Mesenchymal stem cell (in vitro differentiated cells and primary cell): Measurements from ENCODE around the gene DNAJC13.
"Not testable (repeated sequence)": the region's sequence is repeated elsewhere in the genome, so short reads cannot be mapped to it uniquely, and the experiment has no call there.

Experiments used
- DNase-seq: peaks from one replicate; pipeline ENCODE4 v3.0.0-alpha.2; 2013
- H2AFZ ChIP-seq: one replicate; pipeline ENCODE4 v1.6.1; 2013; ENCODE audit warnings: low read depth, mild to moderate bottlenecking, control low read depth, inconsistent platforms, low read length, moderate library complexity
- H2AK5ac ChIP-seq: 2 replicates; pipeline ENCODE4 v1.6.1; 2013; ENCODE audit warnings: low read length, moderate library complexity, mild to moderate bottlenecking, inconsistent platforms; ENCODE audit not compliant: severe bottlenecking
- H2BK120ac ChIP-seq: one replicate; pipeline ENCODE4 v1.6.1; 2013; ENCODE audit warnings: low read depth, mild to moderate bottlenecking, inconsistent platforms, low read length, moderate library complexity
- H2BK12ac ChIP-seq, 2 experiments: one replicate each; pipeline ENCODE4 v1.6.1; 2013; ENCODE audit warnings: inconsistent platforms in 2 of 2, low read length in 2 of 2, mild to moderate bottlenecking in 2 of 2, moderate library complexity in 2 of 2, control low read depth in 1 of 2
- H2BK15ac ChIP-seq: one replicate; pipeline ENCODE4 v1.6.1; 2013; ENCODE audit warnings: mild to moderate bottlenecking, low read depth, inconsistent platforms; ENCODE audit not compliant: poor library complexity, severe bottlenecking
- H2BK5ac ChIP-seq: 2 replicates; pipeline ENCODE4 v1.6.1; 2013; ENCODE audit warnings: low read depth, mild to moderate bottlenecking, low read length, control low read depth, inconsistent platforms; ENCODE audit not compliant: poor library complexity, severe bottlenecking
- H3K14ac ChIP-seq, 2 experiments: one replicate each; pipeline ENCODE4 v1.6.1; 2013; ENCODE audit warnings: inconsistent platforms in 2 of 2, low read length in 2 of 2, control low read depth in 1 of 2, mild to moderate bottlenecking in 1 of 2, moderate library complexity in 1 of 2
- H3K18ac ChIP-seq, 2 experiments: one replicate each; pipeline ENCODE4 v1.6.1; 2013; ENCODE audit warnings: inconsistent platforms in 2 of 2, low read length in 2 of 2, control low read depth in 1 of 2, low read depth in 1 of 2, mild to moderate bottlenecking in 1 of 2
- H3K23ac ChIP-seq, 2 experiments: one replicate each; pipeline ENCODE4 v1.6.1; 2013; ENCODE audit warnings: inconsistent platforms in 2 of 2, low read length in 2 of 2, mild to moderate bottlenecking in 2 of 2, moderate library complexity in 2 of 2, control low read depth in 1 of 2
- H3K27ac ChIP-seq: 2 replicates; pipeline ENCODE4 v1.5.1; 2013; ENCODE audit warnings: mild to moderate bottlenecking, moderate library complexity, low read length, control low read depth, inconsistent platforms; ENCODE audit not compliant: poor library complexity, severe bottlenecking
- H3K27me3 ChIP-seq, 2 experiments: 2 replicates each; pipeline versions ENCODE4 v1.6.1 to v1.7.0; 2013; ENCODE audit warnings: low read length in 2 of 2, mild to moderate bottlenecking in 2 of 2, moderate library complexity in 2 of 2, control low read depth in 1 of 2, inconsistent platforms in 1 of 2; ENCODE audit not compliant: control insufficient read depth in 1 of 2, insufficient read depth in 1 of 2
- H3K36me3 ChIP-seq, 2 experiments: 2 replicates each; pipeline versions ENCODE4 v1.6.1 to v1.7.0; 2013; ENCODE audit warnings: low read length in 2 of 2, control low read depth in 1 of 2, inconsistent platforms in 1 of 2, low read depth in 1 of 2, mild to moderate bottlenecking in 1 of 2; ENCODE audit not compliant: insufficient read depth in 2 of 2, control insufficient read depth in 1 of 2
- H3K4ac ChIP-seq, 2 experiments: one replicate each; pipeline ENCODE4 v1.6.1; 2013; ENCODE audit warnings: inconsistent platforms in 2 of 2, low read length in 2 of 2, mild to moderate bottlenecking in 2 of 2, moderate library complexity in 2 of 2, control low read depth in 1 of 2, low read depth in 1 of 2
- H3K4me1 ChIP-seq: 2 replicates; pipeline ENCODE4 v1.6.1; 2013; ENCODE audit warnings: low read depth, low read length, control low read depth; ENCODE audit not compliant: control insufficient read depth, insufficient read depth
- H3K4me2 ChIP-seq: 2 replicates; pipeline ENCODE4 v1.6.1; 2013; ENCODE audit warnings: low read length, mild to moderate bottlenecking, inconsistent platforms; ENCODE audit not compliant: poor library complexity, severe bottlenecking
- H3K4me3 ChIP-seq, 2 experiments: 2 replicates each; pipeline versions ENCODE4 v1.5.1 to v1.7.0; 2013; ENCODE audit warnings: low read length in 2 of 2, mild to moderate bottlenecking in 2 of 2, control low read depth in 1 of 2, low read depth in 1 of 2; ENCODE audit not compliant: insufficient read depth in 1 of 2
- H3K79me1 ChIP-seq: replicated peaks from 2 replicates; pipeline ENCODE4 v1.6.1; 2013; ENCODE audit warnings: mild to moderate bottlenecking, control low read depth, low read length, inconsistent platforms; ENCODE audit not compliant: poor library complexity, severe bottlenecking
- H3K9ac ChIP-seq: 2 replicates; pipeline ENCODE4 v1.7.0; 2013; ENCODE audit warnings: mild to moderate bottlenecking, low read length, moderate library complexity
- H3K9me3 ChIP-seq: 2 replicates; pipeline ENCODE4 v1.7.0; 2013; ENCODE audit warnings: mild to moderate bottlenecking, low read length; ENCODE audit not compliant: control insufficient read depth
- H4K8ac ChIP-seq: one replicate; pipeline ENCODE4 v1.6.1; 2013; ENCODE audit warnings: inconsistent platforms, mild to moderate bottlenecking, low read length, moderate library complexity
- H4K91ac ChIP-seq: one replicate; pipeline ENCODE4 v1.6.1; 2013; ENCODE audit warnings: mild to moderate bottlenecking, low read length, inconsistent platforms
- WGBS: methylation state at CpG from one replicate; pipeline ENCODE4 v1.1.7; 2013; ENCODE audit warnings: mixed read lengths; 5-methylcytosine and 5-hydroxymethylcytosine counted together

The DNAJC13 gene

GRCh38 chr3:132555306-132556035, 138.2 kb downstream of the DNAJC13 start:
- H2AFZ ChIP-seq: no peak overlapping the region

GRCh38 chr3:132556036-132556386, 138.7 kb downstream of the DNAJC13 start:
- H3K36me3 ChIP-seq: peaks cover 7 to 26% of the 10 kb centered on the region in 2 experiments
- not testable (repeated sequence) for H3K4me2 ChIP-seq, H3K23ac ChIP-seq, H2AFZ ChIP-seq, H3K9me3 ChIP-seq, H2BK120ac ChIP-seq, H2BK15ac ChIP-seq, H3K9ac ChIP-seq, H3K18ac ChIP-seq, H2BK5ac ChIP-seq, H3K27me3 ChIP-seq, DNase-seq, H2AK5ac ChIP-seq, H3K4me3 ChIP-seq, H3K27ac ChIP-seq, H3K14ac ChIP-seq, H3K4ac ChIP-seq, H4K8ac ChIP-seq, H2BK12ac ChIP-seq, H3K4me1 ChIP-seq, H3K79me1 ChIP-seq, H4K91ac ChIP-seq
- 96% methylated on average over 3 of the region's 3 CpGs for WGBS

More at GRCh38 chr3:132555306-132556035, 138.2 kb downstream of the DNAJC13 start:
- Histone ChIP-seq H3K4me1 (peaks cover 10% of the 10 kb centered on the region), H3K36me3 (peaks cover 7 to 21% of the 10 kb centered on the region in 2 experiments), H3K4me2 (no peak overlapping the region), H2AK5ac (no peak overlapping the region), H3K27me3 (no peaks in the 10 kb centered on the region), H4K8ac (peak overlapping the region; percentile 47), H2BK15ac (no peak overlapping the region), H3K9ac (no peak overlapping the region), H4K91ac (no peak overlapping the region), H3K23ac (no peak overlapping the region), H2BK5ac (no peak overlapping the region), H3K4ac (no peak overlapping the region), H2BK120ac (no peak overlapping the region), H3K9me3 (no peaks in the 10 kb centered on the region), H3K27ac (no peak overlapping the region), H2BK12ac (no peak overlapping the region), H3K79me1 (no peaks in the 10 kb centered on the region), H3K4me3 (no peak overlapping the region), H3K14ac (no peak overlapping the region), H3K18ac (no peak overlapping the region)
- no peak for DNase-seq
- WGBS: 98% methylated on average over 4 of the region's 5 CpGs

- Histone ChIP-seq H3K9me3 (no peaks in the 10 kb centered on the region), H3K79me1 (no peaks in the 10 kb centered on the region)
- 85% methylated on average over 8 of the region's 8 CpGs for WGBS
These were observed 139.3 kb downstream of the DNAJC13 start for GRCh38 chr3:132556508-132557159.

GRCh38 chr3:132561003-132561402, 143.7 kb downstream of the DNAJC13 start:
- Histone ChIP-seq H3K79me1 (no peaks in the 10 kb centered on the region), H3K9ac (no peak overlapping the region), H4K8ac (no peak overlapping the region), H3K14ac (no peak overlapping the region), H2BK120ac (no peak overlapping the region), H2AFZ (no peak overlapping the region), H3K4me3 (no peak overlapping the region), H2BK5ac (no peak overlapping the region), H3K27ac (no peak overlapping the region), H2BK15ac (no peak overlapping the region), H3K27me3 (no peaks in the 10 kb centered on the region), H2AK5ac (no peak overlapping the region), H3K4ac (no peak overlapping the region), H2BK12ac (no peak overlapping the region), H3K18ac (no peak overlapping the region), H3K4me1 (peaks cover 5% of the 10 kb centered on the region), H3K4me2 (no peak overlapping the region), H4K91ac (no peak overlapping the region), H3K9me3 (peaks cover 4% of the 10 kb centered on the region), H3K23ac (no peak overlapping the region), H3K36me3 (peaks cover 3 to 26% of the 10 kb centered on the region in 2 experiments)
- 96% methylated on average over 3 of the region's 4 CpGs for WGBS
- DNase-seq: no peak

More at GRCh38 chr3:132556508-132557159, 139.3 kb downstream of the DNAJC13 start:
- peaks cover 10% of the 10 kb centered on the region for H3K4me1 ChIP-seq
- H2BK120ac ChIP-seq: no peak overlapping the region
- H2AFZ ChIP-seq: no peak overlapping the region
- no peak overlapping the region for H3K4me3 ChIP-seq
- no peak overlapping the region for H3K23ac ChIP-seq
- no peak overlapping the region for H3K27ac ChIP-seq
- no peak overlapping the region for H3K4me2 ChIP-seq
- no peak overlapping the region for H2BK12ac ChIP-seq
- no peak overlapping the region for H4K91ac ChIP-seq
- no peak for DNase-seq
- no peak overlapping the region for H2BK15ac ChIP-seq
- peaks cover 7 to 26% of the 10 kb centered on the region in 2 experiments for H3K36me3 ChIP-seq
- no peak overlapping the region for H2AK5ac ChIP-seq
- no peaks in the 10 kb centered on the region for H3K27me3 ChIP-seq
- no peak overlapping the region for H3K4ac ChIP-seq
- no peak overlapping the region for H4K8ac ChIP-seq
- no peak overlapping the region for H3K14ac ChIP-seq
- peak overlapping the region; percentile 0 for H3K9ac ChIP-seq
- no peak overlapping the region for H2BK5ac ChIP-seq
- H3K18ac ChIP-seq: no peak overlapping the region
